KBM-7 (cell line): ENCODE data around the gene SETD2.

ENCODE experiments used
- DNase-seq: peaks from one replicate; pipeline ENCODE4 v3.0.0-alpha.2; 2015
- in situ Hi-C: fragments of 300-500 bp; cut with MboI; formaldehyde crosslinking; loops from 2 replicates; pipeline ENCODE4 v1.14.3; 2020; ENCODE audit warnings: low sequenced_read_pairs, low pct_unique_long_range_greater_than_20kb, mixed read lengths

The SETD2 gene

GRCh38 chr3:47016086-47016933 lies 147.6 kb downstream of the SETD2 start:
- in situ Hi-C loops: no loop called here
- no peak for DNase-seq

GRCh38 chr3:47015151-47015550 lies 148.8 kb downstream of the SETD2 start:
- in situ Hi-C loops: no loop called here
- DNase-seq: no peak

GRCh38 chr3:47014036-47014435 lies 149.9 kb downstream of the SETD2 start:
- DNase-seq: no peak
- in situ Hi-C loops: no loop called here

- DNase-seq: no peak
- in situ Hi-C loops: no loop called here
These were observed 150.7 kb downstream of the SETD2 start for GRCh38 chr3:47013231-47013630.

GRCh38 chr3:47012342-47013230 lies 151.3 kb downstream of the SETD2 start:
- no peak for DNase-seq
- in situ Hi-C loops: no loop called here

GRCh38 chr3:47011371-47011770 lies 152.5 kb downstream of the SETD2 start:
- in situ Hi-C loops: no loop called here
- DNase-seq: no peak

GRCh38 chr3:47010910-47011309 lies 153.0 kb downstream of the SETD2 start:
- DNase-seq: no peak
- in situ Hi-C loops: no loop called here

- DNase-seq: no peak
- in situ Hi-C loops: no loop called here
These were observed 153.7 kb downstream of the SETD2 start for GRCh38 chr3:47010111-47010712.

- in situ Hi-C loops: no loop called here
- DNase-seq: no peak
These were observed 154.4 kb downstream of the SETD2 start for GRCh38 chr3:47009225-47010110.

GRCh38 chr3:47008851-47009224 lies 155.1 kb downstream of the SETD2 start:
- no peak for DNase-seq
- in situ Hi-C loops: no loop called here

GRCh38 chr3:47008234-47008796 lies 155.6 kb downstream of the SETD2 start:
- DNase-seq: no peak
- in situ Hi-C loops: no loop called here

GRCh38 chr3:47007482-47008233 lies 156.3 kb downstream of the SETD2 start:
- in situ Hi-C loops: no loop called here
- no peak for DNase-seq

- in situ Hi-C loops: no loop called here
- DNase-seq: no peak
These were observed 156.9 kb downstream of the SETD2 start for GRCh38 chr3:47007001-47007400.

- no peak for DNase-seq
- in situ Hi-C loops: no loop called here
These were observed 157.7 kb downstream of the SETD2 start for GRCh38 chr3:47006145-47006651.

- in situ Hi-C loops: no loop called here
- DNase-seq: no peak
These were observed 158.4 kb downstream of the SETD2 start for GRCh38 chr3:47005212-47006144.

GRCh38 chr3:47004369-47005211 lies 159.3 kb downstream of the SETD2 start:
- in situ Hi-C loops: no loop called here
- DNase-seq: no peak
